ENCODE results near the gene MTNR1A.

The MTNR1A gene

GRCh38 chr4:186554914-186555827, at the start of gene MTNR1A:
TSS of gene MTNR1A (minus strand) at chr4:186555567. CDS start at chr4:186555365, 202 bp downstream.
- no peak for DNase-seq (ENCODE audit: extremely low read depth in 1 of 2, low read depth in 1 of 2)

DNA sequence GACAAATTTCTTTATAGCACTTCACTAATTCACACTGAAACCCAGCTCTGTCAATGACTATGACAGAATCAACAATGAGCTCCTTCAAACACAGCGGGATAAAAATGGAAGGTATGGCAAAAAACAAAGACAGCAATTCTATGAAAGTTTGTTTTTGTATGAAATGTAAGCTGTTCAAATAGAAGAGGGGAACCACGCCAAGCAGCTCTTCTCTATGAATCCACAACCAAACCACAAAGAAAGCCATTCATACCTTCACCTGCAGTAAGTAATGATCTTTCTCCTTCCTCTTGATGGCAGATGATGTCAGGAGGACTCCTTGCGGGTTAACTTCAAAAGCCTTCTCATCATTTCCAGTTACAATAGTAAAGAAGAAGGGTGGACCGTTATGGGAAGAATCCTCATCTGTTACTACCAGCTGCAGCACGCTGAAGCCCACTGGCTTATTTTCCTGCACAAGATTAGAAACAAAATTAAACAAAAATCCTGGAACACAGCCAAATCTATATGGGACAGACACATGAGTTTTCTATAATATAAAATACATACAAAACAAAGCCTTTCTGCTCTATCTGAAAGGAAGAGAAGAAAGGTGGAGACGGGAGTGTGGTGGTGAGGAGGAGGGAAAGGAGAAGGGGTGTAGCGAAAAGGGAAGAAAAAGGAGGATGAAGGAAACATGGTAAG, 48.9 kb upstream of the MTNR1A start:
- no peak for DNase-seq (ENCODE audit: extremely low read depth in 1 of 2, low read depth in 1 of 2)

- no peak for DNase-seq (ENCODE audit: extremely low read depth in 1 of 2, low read depth in 1 of 2)
Observed at GRCh38 chr4:186602978-186603377, 47.6 kb upstream of the MTNR1A start.

GRCh38 chr4:186599483-186599882, 44.1 kb upstream of the MTNR1A start:
- DNase-seq (ENCODE audit: extremely low read depth in 1 of 2, low read depth in 1 of 2) = no peak

- DNase-seq (ENCODE audit: extremely low read depth in 1 of 2, low read depth in 1 of 2) = no peak
Observed at GRCh38 chr4:186598686-186599085, 43.3 kb upstream of the MTNR1A start.

GRCh38 chr4:186596850-186597390, 41.6 kb upstream of the MTNR1A start:
- DNase-seq (ENCODE audit: extremely low read depth in 1 of 2, low read depth in 1 of 2) = no peak

- DNase-seq (ENCODE audit: extremely low read depth in 1 of 2, low read depth in 1 of 2) = no peak
Observed at GRCh38 chr4:186596346-186596745, 41.0 kb upstream of the MTNR1A start.

GRCh38 chr4:186593587-186593973, 38.2 kb upstream of the MTNR1A start:
- no peak for DNase-seq (ENCODE audit: extremely low read depth in 1 of 2, low read depth in 1 of 2)

DNA sequence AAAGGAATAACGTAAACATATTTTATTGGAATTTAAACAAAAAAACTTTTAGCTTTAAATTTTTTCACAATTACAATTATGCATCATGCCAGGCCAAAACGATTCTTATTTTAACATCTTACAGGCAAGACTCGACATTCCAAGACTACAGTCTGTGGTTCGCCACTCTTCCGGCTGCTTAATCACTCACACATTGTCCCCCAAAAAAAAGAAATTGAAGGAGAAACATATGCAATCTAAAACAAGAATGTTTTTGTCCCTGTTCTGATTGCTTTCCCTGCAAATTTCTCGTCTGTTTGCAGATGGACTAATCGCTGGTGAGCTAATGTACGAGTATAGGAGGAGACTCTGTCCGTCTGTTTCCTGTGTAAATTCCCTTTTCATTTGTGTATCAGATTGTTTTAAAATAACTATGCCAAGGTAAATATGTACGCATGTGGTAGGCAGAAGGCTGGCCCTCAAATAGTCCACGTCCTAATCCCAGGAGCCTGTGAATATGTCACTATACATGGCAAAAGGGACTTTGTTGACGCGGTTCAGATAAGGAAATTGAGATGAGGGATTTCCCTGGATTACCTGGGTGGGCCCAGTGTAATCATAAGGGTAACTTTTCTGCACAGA, 37.7 kb upstream of the MTNR1A start:
- DNase-seq (ENCODE audit: extremely low read depth in 1 of 2, low read depth in 1 of 2) = no peak

DNA sequence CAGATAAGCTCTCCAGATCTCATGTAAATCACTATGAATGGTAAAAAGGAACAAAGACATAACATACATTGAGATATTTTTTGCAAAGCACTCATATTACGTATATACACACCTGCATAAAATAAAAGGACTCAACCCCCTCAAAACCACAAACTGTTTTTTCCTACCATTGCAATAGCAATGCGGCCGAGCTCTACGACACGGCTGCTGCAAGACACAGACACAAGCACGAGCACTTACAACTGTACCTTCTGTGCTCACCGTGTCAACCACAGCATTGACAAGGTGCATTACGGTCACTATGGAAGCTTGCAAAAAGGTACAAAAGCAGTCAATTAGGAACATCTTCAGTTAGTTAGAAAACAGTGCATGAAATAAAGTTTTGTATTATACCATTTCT, 37.1 kb upstream of the MTNR1A start:
- DNase-seq (ENCODE audit: extremely low read depth in 1 of 2, low read depth in 1 of 2) = no peak

- DNase-seq (ENCODE audit: extremely low read depth in 1 of 2, low read depth in 1 of 2) = no peak
Observed at GRCh38 chr4:186591651-186592050, 36.3 kb upstream of the MTNR1A start.

DNA sequence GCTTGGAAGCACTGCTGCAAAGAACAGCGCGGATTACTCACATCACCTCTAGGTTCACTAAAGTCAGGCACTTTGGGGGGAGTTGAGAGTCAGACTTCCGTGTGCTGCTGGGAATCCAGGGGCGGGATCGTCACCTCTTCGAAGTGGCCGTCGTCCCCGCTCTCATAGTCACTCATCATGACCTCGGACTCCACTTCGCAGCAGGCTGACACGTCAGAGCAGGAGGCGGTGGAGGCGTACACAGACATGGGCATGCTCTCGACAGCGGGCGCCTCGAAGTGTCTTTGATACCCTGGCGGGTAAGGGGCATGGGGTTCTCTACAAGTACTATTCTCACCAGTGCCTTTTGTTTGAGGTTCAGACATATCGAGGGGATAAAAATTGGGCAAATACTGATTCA, 33.1 kb upstream of the MTNR1A start:
- DNase-seq (ENCODE audit: extremely low read depth in 1 of 2, low read depth in 1 of 2) = no peak

DNA sequence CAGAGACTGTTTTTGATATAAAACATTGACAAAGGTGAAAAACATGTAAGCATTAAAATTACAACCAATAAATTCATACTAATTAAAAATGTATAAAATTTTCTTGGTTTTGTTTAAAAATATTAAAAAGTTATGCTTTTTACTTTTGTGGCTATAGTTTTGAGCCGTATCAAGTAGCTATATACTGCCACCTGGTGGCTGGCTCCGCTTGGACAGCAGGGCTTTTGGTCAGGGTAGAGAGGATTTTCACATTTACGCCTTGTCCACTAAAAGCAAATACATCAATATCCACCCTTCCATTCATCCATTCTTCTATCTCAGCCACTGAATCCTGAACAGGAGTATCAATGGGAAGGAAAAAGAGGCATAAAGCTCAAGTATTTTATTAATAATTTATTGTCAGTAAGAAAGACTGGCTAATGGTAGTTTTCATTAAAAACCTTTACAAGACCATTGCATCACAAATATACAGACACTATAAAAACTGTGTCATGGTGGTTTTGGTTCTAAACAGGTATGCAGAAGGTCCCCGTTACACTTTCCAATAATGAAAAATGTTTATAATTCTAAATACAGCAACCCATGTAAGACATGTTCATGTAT, 32.1 kb upstream of the MTNR1A start:
- DNase-seq (ENCODE audit: extremely low read depth in 1 of 2, low read depth in 1 of 2) = peak in 1 of 2 donors; percentile 44

DNA sequence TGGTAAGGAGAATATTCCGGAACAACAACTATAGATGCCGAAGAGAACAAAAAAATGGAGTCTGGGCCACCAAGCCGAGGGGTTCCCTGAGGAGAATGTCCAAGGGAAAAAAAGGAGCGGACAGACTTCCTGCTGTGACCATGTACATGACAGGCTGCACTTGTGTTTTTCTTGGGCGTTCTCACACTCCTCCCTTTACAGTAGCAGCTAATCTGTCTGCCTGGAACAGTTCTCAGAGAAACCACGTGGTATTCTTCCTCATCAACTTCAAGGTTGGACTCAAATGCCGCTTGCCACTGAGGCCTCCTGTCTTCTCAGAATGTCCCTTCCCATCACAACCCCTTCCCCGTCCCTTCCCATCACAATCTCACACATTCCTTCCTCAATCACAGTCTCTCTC, 30.8 kb upstream of the MTNR1A start:
- DNase-seq (ENCODE audit: extremely low read depth in 1 of 2, low read depth in 1 of 2) = no peak

DNA sequence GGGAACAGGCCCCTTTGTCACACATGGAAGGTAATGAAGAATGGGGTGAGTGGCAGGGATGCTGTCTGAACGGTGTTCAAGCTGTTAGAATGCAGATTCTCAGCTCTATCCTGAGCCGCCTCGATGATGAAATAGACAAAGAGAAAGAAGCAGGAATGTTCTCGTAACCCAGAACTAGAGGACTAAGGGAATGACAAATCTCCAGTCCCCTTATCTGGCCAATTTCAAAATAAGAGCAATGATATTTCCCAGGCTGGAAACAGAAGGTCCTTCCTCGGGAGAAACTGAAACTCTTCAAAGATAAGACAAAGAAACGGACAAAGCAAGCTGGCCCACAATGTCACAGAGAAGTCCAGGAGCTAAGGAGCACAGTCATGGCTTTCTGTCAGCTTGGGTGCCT, 29.5 kb upstream of the MTNR1A start:
- no peak for DNase-seq (ENCODE audit: extremely low read depth in 1 of 2, low read depth in 1 of 2)

DNA sequence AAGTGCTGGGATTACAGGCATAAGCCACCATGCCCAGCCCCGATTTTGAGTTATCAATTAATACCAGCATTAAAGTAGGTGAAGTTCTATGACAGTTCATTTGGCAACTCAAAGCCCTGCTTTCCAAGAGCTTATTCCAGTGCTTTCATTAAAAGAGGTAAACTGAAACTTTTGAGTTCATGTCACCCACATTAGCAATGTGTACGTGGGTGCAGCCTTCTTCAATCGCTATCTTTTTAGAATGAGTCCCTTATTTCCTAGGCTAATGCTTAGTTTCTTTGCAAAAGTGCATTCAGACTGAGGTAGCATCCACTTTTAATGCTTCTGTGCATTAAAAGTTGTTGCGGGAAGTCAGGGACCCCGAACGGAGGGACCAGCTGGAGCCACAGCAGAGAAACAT, 26.1 kb upstream of the MTNR1A start:
- DNase-seq (ENCODE audit: extremely low read depth in 1 of 2, low read depth in 1 of 2) = no peak

GRCh38 chr4:186580669-186581068, 25.3 kb upstream of the MTNR1A start:
- no peak for DNase-seq (ENCODE audit: extremely low read depth in 1 of 2, low read depth in 1 of 2)

DNA sequence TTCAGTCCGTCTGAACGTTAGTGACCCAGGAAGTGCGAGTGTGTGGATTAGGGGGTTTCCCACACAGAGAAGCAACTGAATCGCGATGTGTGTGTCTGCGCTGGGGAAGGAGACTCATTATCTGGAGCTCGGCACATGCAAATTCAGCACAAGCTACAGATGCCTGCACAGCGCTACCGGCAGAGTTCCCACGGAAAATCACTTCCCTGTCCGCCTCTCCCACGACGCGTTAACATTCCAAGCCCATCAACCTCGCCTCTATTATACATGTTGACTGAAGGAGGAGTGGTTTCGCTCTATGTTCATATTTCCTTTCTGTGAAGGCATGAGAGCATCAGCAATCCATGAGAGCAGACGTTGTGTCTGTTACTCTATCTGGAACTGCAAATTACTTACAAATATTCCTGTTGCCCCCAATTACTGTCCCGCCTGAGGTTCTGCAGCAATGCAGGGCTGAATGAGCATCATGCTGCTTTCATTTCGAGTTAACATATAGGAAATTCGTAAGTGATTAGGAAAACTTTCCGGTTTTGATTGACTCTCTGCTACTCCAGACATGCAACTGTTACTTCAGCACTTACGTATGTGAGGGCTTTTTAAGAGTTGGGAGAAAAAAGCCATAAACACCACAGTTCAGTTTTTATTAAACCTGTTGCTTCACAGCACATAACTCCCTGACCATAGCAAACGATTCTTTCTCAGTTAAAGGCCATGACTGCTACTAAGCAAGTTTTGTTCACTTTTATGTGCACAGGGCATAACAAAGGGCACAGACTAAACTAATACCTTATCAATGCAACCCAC, 15.0 kb upstream of the MTNR1A start:
- no peak for DNase-seq (ENCODE audit: extremely low read depth in 1 of 2, low read depth in 1 of 2)

GRCh38 chr4:186569533-186570192, 14.3 kb upstream of the MTNR1A start:
- DNase-seq (ENCODE audit: extremely low read depth in 1 of 2, low read depth in 1 of 2) = no peak

DNA sequence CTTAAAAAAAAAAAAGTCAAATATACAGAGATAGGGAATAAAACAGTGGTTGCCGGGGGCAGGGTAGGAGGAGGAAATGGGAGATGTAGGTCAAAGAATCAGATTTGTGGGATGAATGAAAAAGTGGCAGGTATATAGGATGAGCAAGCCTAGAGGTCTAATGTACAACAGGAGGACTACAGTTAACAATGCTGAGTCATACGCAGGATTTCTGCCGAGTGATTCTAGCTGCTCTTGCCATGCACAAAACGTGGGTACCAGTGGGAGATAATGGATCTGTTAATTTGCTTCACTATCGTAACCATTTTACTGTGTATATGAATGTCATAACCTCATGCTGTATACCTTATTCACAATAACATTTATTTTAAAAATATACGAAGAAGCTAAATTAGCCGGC, 10.7 kb upstream of the MTNR1A start:
- DNase-seq (ENCODE audit: extremely low read depth in 1 of 2, low read depth in 1 of 2) = no peak
